Right lobe of liver (tissue), 6 donors: Measurements from ENCODE around the gene SLC38A1. TPM values are rescaled to one million over a fixed set of nuclear protein-coding genes. Genes with fewer than 3 reads are reported as not detected.

ENCODE experiments used
- ATAC-seq, 4 donors: fragments of 200-7000 bp; cut with Tn5 transposase; one replicate each; pipeline ENCODE4 v1.9.1; 2020; ENCODE audit warnings: mild to moderate bottlenecking in 4 of 4, moderate library complexity in 4 of 4
- DNase-seq, 3 donors: peaks; one replicate each; pipeline ENCODE4 v3.0.0-alpha.2; 2020
- H3K27ac ChIP-seq, 3 donors: fragments of 200-600 bp; one replicate each; pipeline ENCODE4 v1.8.0; 2022
- H3K27me3 ChIP-seq, 2 donors: fragments of 200-600 bp; one replicate each; pipeline ENCODE4 v1.8.0; 2022
- H3K36me3 ChIP-seq, 4 donors: fragments of 200-600 bp; sonication (generic) in 1 of 4; one replicate each; pipeline versions ENCODE4 v1.5.1 to v1.8.0; 2017 to 2022; ENCODE audit warnings: control low read depth in 1 of 4
- H3K4me1 ChIP-seq, 4 donors: fragments of 200-600 bp; sonication (generic) in 1 of 4; one replicate each; pipeline versions ENCODE4 v1.5.1 to v1.8.0; 2017 to 2022; ENCODE audit warnings: control low read depth in 1 of 4
- H3K4me3 ChIP-seq, 3 donors: fragments of 200-600 bp; one replicate each; pipeline ENCODE4 v1.8.0; 2022
- H3K9me3 ChIP-seq, 4 donors: fragments of 200-600 bp; sonication (generic) in 1 of 4; one replicate each; pipeline versions ENCODE4 v1.5.1 to v1.8.0; 2017 to 2022; ENCODE audit warnings: control low read depth in 1 of 4
- POLR2A ChIP-seq: fragments of 450-650 bp; IDR thresholded peaks from one replicate; pipeline ENCODE4 v1.6.1; 2017; ENCODE audit warnings: antibody characterized with exemption, mild to moderate bottlenecking
- WGBS: methylation state at CpG from one replicate; pipeline ENCODE4 v1.1.6; 2018; ENCODE audit warnings: low coverage, low lambda C conversion rate; ENCODE audit not compliant: insufficient coverage; ENCODE audit errors: missing lambda C conversion rate; 5-methylcytosine and 5-hydroxymethylcytosine counted together
- intact Hi-C, 2 donors: fragments of 100-400 bp; cut with DNase I; formaldehyde crosslinking; loops; one replicate each; pipeline versions ENCODE4 v1.11.2 to v1.14.1; 2022
- total RNA-seq, 6 experiments: library from RNA; depleted of rRNA in 2 of 6; stranded (reverse); fragments of >200 nt in 2 of 6; fragmentation: NEBNext Ultra II Directional in 3 of 6; extraction: Animal tissue kit (Norgen Biotek cat#: 25700) in 3 of 6; gene quantifications; one replicate each; pipeline versions ENCODE4 v1.1.0 to v1.2.4, GENCODE V29; 2016 to 2023
- TF ChIP-seq, protein P1 (sequence below), 4 donors: fragments of 200-600 bp in 3 of 4; fragments of 450-650 bp in 1 of 4; IDR thresholded peaks; one replicate each; pipeline versions ENCODE4 v1.5.1 to v1.8.0; 2016 to 2022; ENCODE audit warnings: antibody characterized with exemption in 4 of 4, mild to moderate bottlenecking in 2 of 4
- donor health status: DM: no; HTN: yes; CAD: no.
- donor health status: DM: no; HTN: no; CAD: no.
- donor health status: DM: no; HTN: no; CAD: no.
- donor health status: DM: no; HTN: yes; CAD: no.
- donor health status: DM: no; HTN: yes; CAD: no.

SLC38A1 gene
- total RNA-seq, 6 experiments from 2014 or later: 7.9 to 20.7 (median 12.2) TPM

DNA sequence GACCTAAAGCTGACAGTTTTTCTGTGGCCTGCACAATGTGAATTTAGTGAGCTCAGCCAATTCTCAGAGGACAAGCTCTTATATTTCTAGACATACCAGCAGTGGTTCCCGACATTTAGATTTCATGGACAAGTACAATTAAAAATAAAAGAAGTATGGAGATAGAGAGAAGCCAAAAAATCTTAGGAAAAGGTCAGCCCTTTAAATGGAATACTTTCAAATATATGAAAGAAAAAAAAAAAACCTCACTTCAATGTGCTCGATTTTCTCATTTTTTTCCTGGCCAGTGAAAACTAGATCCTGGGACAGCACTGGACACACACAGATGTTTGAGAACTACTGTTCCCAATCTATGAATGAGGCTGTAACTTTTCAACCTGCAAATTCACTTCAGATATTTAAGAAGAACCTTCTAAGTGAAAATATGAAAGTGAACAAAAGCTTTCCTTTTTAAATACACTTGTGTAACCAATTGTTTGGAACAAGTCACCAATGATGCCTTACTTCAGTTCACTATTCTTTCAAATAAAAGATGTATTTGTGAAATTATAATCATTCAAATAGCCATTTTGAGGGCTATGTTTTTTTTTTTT is 109.4 kb downstream of the SLC38A1 start:
- Histone ChIP-seq H3K4me1 (no peaks in the 10 kb centered on the region), H3K9me3 (no peaks in the 10 kb centered on the region), H3K27me3 (no peaks in the 10 kb centered on the region), H3K36me3 (no peaks in the 10 kb centered on the region), H3K4me3 (no peak overlapping the region), H3K27ac (no peak overlapping the region)
- no peak for DNase-seq
- no peak for ATAC-seq
- TF ChIP-seq, protein P1, sequence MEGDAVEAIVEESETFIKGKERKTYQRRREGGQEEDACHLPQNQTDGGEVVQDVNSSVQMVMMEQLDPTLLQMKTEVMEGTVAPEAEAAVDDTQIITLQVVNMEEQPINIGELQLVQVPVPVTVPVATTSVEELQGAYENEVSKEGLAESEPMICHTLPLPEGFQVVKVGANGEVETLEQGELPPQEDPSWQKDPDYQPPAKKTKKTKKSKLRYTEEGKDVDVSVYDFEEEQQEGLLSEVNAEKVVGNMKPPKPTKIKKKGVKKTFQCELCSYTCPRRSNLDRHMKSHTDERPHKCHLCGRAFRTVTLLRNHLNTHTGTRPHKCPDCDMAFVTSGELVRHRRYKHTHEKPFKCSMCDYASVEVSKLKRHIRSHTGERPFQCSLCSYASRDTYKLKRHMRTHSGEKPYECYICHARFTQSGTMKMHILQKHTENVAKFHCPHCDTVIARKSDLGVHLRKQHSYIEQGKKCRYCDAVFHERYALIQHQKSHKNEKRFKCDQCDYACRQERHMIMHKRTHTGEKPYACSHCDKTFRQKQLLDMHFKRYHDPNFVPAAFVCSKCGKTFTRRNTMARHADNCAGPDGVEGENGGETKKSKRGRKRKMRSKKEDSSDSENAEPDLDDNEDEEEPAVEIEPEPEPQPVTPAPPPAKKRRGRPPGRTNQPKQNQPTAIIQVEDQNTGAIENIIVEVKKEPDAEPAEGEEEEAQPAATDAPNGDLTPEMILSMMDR (IDR thresholded peaks at IDR 0.05): no peak
- intact Hi-C loops: no loop called here
- 74% methylated on average over 2 of the region's 2 CpGs for WGBS

DNA sequence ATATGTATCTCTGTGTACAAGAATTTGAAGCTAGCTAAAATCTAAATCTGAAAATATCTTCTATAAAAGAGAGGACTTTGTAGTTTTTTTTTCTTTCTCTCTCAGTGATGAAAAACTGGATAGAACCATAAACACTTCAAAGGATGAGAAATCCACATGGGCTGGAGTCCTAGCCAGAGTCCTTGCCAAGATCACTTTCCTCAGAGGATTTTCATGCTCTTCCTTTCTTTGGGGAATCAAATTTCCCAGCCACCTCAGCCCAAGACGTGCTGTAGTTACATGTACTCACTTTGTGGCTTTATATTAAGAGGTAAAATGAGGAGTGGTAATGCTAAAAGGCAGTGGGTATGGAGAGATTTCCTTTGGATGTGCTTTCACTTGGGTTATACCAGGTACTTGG is 110.3 kb downstream of the SLC38A1 start:
- H3K36me3 ChIP-seq: no peaks in the 10 kb centered on the region
- ATAC-seq (no peak), DNase-seq (no peak)
- H3K4me3 ChIP-seq: no peak overlapping the region
- TF ChIP-seq POLR2A: no peak
- TF ChIP-seq, protein P1 (IDR thresholded peaks at IDR 0.05): no peak
- H3K9me3 ChIP-seq: no peaks in the 10 kb centered on the region
- intact Hi-C loops: no loop called here
- no peak overlapping the region for H3K27ac ChIP-seq
- 67% methylated on average over 1 of the region's 1 CpG for WGBS
- no peaks in the 10 kb centered on the region for H3K27me3 ChIP-seq
- no peaks in the 10 kb centered on the region for H3K4me1 ChIP-seq

DNA sequence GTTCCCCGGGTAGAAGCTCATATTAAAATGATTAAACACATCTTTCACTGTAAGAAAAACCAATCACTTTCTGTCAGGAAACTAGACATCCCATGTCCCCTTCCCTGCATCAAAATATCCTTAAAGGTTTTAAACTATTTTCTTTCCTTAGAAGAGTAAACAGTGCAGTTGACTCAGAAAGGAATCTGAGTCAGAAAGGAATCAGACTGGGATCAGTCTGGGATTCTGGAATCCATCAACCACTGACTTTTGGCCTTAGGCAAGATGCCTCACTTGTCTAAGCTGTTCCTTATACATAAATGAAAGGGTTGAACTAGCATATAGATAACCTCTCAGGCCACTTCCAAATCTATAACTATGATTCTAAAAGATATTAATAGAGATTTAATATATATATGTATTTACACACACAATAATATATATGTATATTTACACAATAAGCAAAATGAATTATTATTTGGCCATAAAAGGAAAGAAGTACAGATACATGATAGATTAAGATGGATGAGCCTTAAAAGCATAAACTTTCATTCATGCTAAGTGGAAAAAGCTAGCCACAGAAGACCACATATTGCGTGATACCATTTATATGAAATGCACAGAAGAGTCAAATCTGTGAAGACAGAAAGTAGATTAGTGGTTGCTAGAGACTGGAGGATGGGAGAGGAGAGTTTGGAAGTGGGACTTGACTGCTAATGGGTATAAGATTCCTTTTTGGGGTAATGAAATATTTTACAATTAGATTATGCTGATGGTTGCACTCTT is 114.4 kb downstream of the SLC38A1 start:
- Histone ChIP-seq H3K9me3 (no peaks in the 10 kb centered on the region), H3K36me3 (no peaks in the 10 kb centered on the region), H3K27me3 (no peaks in the 10 kb centered on the region), H3K4me1 (peaks cover 0 to 2% (median 0%) of the 10 kb centered on the region in 4 donors), H3K4me3 (no peak overlapping the region), H3K27ac (no peak overlapping the region)
- 73% methylated on average over 2 of the region's 2 CpGs for WGBS
- ATAC-seq: no peak
- TF ChIP-seq, protein P1 (IDR thresholded peaks at IDR 0.05): no peak
- TF ChIP-seq POLR2A: no peak
- intact Hi-C loops: no loop called here
- no peak for DNase-seq

DNA sequence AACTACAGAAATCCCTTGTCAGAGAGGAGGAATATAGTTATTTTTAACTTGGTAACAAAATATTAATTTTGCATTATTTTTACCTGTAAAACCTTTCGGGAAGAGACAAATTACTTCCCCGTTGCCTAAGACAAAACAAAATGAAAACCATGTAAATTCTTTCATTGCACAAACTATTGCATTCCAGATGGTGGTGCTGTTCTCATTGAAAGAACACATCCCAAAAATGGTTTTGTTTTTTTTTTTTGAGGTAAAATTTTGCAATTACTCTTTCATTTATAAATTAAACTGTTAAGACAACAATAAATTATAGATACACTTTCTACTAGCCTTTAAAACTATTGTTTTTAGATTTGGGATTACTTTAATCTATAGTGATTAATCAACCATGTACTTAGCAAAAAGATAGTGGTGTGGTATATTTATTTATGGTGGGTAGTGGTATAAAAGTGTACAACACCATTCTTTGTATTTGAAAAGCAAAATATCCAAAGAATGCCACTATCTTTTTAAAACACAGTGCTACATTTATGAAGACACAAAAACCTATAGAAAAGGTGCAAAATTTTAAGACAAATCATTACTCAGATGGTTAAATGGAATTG is 115.5 kb downstream of the SLC38A1 start:
- ATAC-seq (peak in 1 of 4 donors; percentile 64), DNase-seq (no peak)
- Histone ChIP-seq H3K36me3 (no peaks in the 10 kb centered on the region), H3K27ac (no peak overlapping the region), H3K4me3 (no peak overlapping the region), H3K27me3 (no peaks in the 10 kb centered on the region), H3K9me3 (no peaks in the 10 kb centered on the region), H3K4me1 (peaks cover 0 to 2% (median 0%) of the 10 kb centered on the region in 4 donors)
- intact Hi-C loops: no loop called here
- WGBS: 6% methylated on average over 2 of the region's 2 CpGs
- TF ChIP-seq, protein P1 (IDR thresholded peaks at IDR 0.05): peak; percentile 54 to 70 (median 63)
- TF ChIP-seq POLR2A: no peak
